ENCODE measurements around the gene GRK2. TPM values are rescaled to one million over a fixed set of nuclear protein-coding genes. Genes with fewer than 3 reads are reported as not detected.

Gene GRK2
- polyA plus RNA-seq, 1 donor from 2014 or later = 47.3 TPM

DNA sequence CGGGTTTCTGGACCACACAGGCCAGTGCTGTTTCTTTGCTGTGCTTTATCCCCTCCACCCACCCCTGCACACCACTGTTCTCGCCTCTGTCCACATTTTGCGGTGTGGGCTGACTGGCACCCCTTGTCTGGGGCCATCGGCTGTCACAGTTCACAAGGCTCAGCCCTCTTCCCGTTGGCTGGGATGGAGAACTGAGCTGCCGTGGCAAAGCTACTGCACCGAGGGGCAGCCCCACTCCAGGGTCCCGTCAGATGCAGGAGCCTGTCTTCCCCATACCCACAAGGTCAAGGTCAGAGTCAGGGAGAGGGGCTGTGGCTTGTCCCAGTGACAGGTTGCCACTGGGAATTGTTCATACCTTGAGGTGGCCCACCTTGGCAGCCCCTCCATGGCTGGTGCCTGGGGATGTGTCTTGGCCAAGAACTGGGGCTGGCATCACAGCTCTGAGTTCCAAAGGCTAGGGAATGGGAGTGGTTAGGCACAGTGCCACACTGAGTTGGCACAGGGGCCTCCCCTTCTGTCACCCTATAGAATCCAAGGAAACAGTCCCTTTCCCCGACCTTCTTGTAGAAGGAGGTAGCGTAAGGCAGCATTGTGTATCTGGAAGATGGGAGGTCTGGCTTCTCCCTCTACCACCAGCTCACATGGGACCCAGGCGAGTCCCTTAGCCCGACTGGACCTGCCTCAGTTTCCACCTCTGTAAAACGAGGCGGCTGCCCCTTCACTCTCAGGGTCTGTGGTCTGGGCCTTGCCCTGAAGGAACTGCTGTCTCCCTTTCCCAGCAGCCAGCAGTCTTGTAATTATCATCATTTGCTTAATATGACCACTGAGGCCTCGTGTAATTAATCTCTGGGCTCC, 3.4 kb downstream of the GRK2 start:
- Histone ChIP-seq H3K36me3 (ENCODE audit: insufficient read depth, low read length) (no peaks in the 10 kb centered on the region), H3K9ac (ENCODE audit: low read length) (peak overlapping the region; percentile 51)

DNA sequence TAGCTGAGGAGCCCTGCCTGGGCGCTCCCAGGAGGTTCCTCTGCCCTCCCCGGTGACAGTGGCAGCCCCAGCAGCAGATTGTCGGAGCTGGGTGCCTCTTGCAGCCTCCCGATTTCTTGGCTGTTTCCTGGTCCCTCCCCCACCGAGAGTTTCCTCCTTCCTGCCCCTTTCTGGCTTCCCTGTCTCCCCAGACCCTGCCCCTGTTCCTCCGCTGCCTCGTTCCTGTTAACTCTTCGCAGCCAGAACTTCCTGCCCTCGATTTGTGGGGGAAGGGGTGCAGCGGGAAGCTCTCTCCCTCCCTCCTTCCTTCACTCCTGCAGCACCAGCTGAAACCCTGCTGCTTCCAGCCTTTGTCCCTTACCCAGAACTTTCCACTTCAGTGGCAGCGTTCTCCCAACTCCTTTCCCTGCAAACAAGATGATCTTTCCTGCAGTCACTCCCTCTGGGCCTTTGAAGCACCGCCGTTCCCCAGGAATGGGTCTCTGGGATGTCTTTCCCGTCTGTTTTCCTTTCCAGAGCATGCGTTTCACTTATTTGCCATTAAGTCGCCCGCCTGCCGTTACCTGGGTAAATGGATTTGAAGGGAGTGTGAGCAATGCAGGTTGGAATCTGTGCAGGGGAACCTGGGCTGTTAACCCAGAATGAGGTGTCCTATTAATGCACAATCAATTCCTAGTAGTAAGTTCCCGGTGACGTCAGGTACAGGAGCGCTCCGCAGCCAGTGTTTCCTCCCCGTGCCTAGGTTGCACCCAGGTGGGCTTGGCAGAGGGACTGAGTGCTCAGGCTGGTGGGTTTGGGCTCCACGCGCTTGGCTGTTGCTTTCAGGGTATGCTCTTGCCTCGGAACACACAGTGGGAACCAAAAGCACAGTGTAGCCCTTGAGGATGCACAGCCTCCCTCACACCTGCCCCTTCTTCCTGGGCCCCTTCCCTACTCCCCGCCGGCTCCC, 4.3 kb downstream of the GRK2 start:
- Histone ChIP-seq H3K27ac (ENCODE audit: low read length) (peak overlapping the region; percentile 70), H3K4me3 (ENCODE audit: low read length) (peak overlapping the region; percentile 93), H3K36me3 (ENCODE audit: insufficient read depth, low read length) (no peaks in the 10 kb centered on the region), H3K27me3 (ENCODE audit: insufficient read depth, low read depth, low read length) (no peaks in the 10 kb centered on the region), H3K9me2 (ENCODE audit: insufficient read depth, low read length) (no peaks in the 10 kb centered on the region), H4K20me1 (ENCODE audit: insufficient read depth) (no peaks in the 10 kb centered on the region), H3K79me2 (replicated peaks; ENCODE audit: insufficient read depth, low read length) (peaks cover 52% of the 10 kb centered on the region), H3K9ac (ENCODE audit: low read length) (peak overlapping the region; percentile 51), H3F3A (ENCODE audit: insufficient read depth, low read length, poor library complexity, severe bottlenecking) (no peaks in the 10 kb centered on the region), H3K4me2 (ENCODE audit: low read length) (peak overlapping the region; percentile 41), H2AFZ (ENCODE audit: low read depth, low read length) (no peak overlapping the region), H3K9me3 (ENCODE audit: low read length) (no peaks in the 10 kb centered on the region)
- TF ChIP-seq, protein P1, sequence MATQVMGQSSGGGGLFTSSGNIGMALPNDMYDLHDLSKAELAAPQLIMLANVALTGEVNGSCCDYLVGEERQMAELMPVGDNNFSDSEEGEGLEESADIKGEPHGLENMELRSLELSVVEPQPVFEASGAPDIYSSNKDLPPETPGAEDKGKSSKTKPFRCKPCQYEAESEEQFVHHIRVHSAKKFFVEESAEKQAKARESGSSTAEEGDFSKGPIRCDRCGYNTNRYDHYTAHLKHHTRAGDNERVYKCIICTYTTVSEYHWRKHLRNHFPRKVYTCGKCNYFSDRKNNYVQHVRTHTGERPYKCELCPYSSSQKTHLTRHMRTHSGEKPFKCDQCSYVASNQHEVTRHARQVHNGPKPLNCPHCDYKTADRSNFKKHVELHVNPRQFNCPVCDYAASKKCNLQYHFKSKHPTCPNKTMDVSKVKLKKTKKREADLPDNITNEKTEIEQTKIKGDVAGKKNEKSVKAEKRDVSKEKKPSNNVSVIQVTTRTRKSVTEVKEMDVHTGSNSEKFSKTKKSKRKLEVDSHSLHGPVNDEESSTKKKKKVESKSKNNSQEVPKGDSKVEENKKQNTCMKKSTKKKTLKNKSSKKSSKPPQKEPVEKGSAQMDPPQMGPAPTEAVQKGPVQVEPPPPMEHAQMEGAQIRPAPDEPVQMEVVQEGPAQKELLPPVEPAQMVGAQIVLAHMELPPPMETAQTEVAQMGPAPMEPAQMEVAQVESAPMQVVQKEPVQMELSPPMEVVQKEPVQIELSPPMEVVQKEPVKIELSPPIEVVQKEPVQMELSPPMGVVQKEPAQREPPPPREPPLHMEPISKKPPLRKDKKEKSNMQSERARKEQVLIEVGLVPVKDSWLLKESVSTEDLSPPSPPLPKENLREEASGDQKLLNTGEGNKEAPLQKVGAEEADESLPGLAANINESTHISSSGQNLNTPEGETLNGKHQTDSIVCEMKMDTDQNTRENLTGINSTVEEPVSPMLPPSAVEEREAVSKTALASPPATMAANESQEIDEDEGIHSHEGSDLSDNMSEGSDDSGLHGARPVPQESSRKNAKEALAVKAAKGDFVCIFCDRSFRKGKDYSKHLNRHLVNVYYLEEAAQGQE (IDR thresholded peaks at IDR 0.05; ENCODE audit: borderline replicate concordance) = peak; percentile 88
- no peak for TF ChIP-seq POLR2AphosphoS5 (IDR thresholded peaks at IDR 0.05)

More for the DNA sequence above, 3.4 kb downstream of the GRK2 start:
- peaks cover 48% of the 10 kb centered on the region for H3K79me2 ChIP-seq (replicated peaks; ENCODE audit: insufficient read depth, low read length)
- H3F3A ChIP-seq (ENCODE audit: insufficient read depth, low read length, poor library complexity, severe bottlenecking) = no peaks in the 10 kb centered on the region
- no peaks in the 10 kb centered on the region for H3K27me3 ChIP-seq (ENCODE audit: insufficient read depth, low read depth, low read length)
- H3K9me2 ChIP-seq (ENCODE audit: insufficient read depth, low read length) = no peaks in the 10 kb centered on the region
- H2AFZ ChIP-seq (ENCODE audit: low read depth, low read length) = no peak overlapping the region
- peak overlapping the region; percentile 41 for H3K4me2 ChIP-seq (ENCODE audit: low read length)
- TF ChIP-seq MXI1 (conservative IDR thresholded peaks at IDR 0.05; ENCODE audit: poor library complexity, severe bottlenecking) (no peak), SMC3 (conservative IDR thresholded peaks at IDR 0.05; ENCODE audit: poor library complexity) (no peak), EP300 (conservative IDR thresholded peaks at IDR 0.05; ENCODE audit: poor library complexity, severe bottlenecking) (no peak), RAD21 (conservative IDR thresholded peaks at IDR 0.05) (no peak), EZH2 (IDR thresholded peaks at IDR 0.05; ENCODE audit: borderline replicate concordance, insufficient read depth, low read length, poor library complexity, severe bottlenecking) (no peak), POLR2AphosphoS5 (IDR thresholded peaks at IDR 0.05) (no peak), TAF1 (IDR thresholded peaks at IDR 0.05; ENCODE audit: low read depth) (no peak)
- TF ChIP-seq, protein P2, sequence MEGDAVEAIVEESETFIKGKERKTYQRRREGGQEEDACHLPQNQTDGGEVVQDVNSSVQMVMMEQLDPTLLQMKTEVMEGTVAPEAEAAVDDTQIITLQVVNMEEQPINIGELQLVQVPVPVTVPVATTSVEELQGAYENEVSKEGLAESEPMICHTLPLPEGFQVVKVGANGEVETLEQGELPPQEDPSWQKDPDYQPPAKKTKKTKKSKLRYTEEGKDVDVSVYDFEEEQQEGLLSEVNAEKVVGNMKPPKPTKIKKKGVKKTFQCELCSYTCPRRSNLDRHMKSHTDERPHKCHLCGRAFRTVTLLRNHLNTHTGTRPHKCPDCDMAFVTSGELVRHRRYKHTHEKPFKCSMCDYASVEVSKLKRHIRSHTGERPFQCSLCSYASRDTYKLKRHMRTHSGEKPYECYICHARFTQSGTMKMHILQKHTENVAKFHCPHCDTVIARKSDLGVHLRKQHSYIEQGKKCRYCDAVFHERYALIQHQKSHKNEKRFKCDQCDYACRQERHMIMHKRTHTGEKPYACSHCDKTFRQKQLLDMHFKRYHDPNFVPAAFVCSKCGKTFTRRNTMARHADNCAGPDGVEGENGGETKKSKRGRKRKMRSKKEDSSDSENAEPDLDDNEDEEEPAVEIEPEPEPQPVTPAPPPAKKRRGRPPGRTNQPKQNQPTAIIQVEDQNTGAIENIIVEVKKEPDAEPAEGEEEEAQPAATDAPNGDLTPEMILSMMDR (IDR thresholded peaks at IDR 0.05; ENCODE audit: poor library complexity, severe bottlenecking) = no peak
- TF ChIP-seq, protein P1 (IDR thresholded peaks at IDR 0.05; ENCODE audit: borderline replicate concordance) = no peak
- peak overlapping the region; percentile 93 for H3K4me3 ChIP-seq (ENCODE audit: low read length)
- H3K9me3 ChIP-seq (ENCODE audit: low read length) = no peaks in the 10 kb centered on the region
- peak overlapping the region; percentile 24 for H3K27ac ChIP-seq (ENCODE audit: low read length)
- no peaks in the 10 kb centered on the region for H4K20me1 ChIP-seq (ENCODE audit: insufficient read depth)

All from neural cell (in vitro differentiated cells).